ENCODE results near the gene GCKR. TPM values are rescaled to one million over a fixed set of nuclear protein-coding genes. Genes with fewer than 3 reads are reported as not detected.

Gene GCKR
- total and polyA plus RNA-seq, 2 of the 13 experiments (the other 11 are each of a cell fraction or from before 2014, with no cell fraction given), result 15.2 to 48.3 TPM

- TF ChIP-seq RCOR2 (CRISPR knock-in tag; IDR thresholded peaks at IDR 0.05) (no peak), ZNF234 (CRISPR knock-in tag; conservative IDR thresholded peaks at IDR 0.05) (no peak), ZNF607 (CRISPR knock-in tag; IDR thresholded peaks at IDR 0.05; ENCODE audit: borderline replicate concordance) (no peak), ETV6 (CRISPR knock-in tag; conservative IDR thresholded peaks at IDR 0.05) (no peak), SKIL (CRISPR knock-in tag; IDR thresholded peaks at IDR 0.05; ENCODE audit: borderline replicate concordance) (peak; percentile 37), ZNF274 (CRISPR knock-in tag; IDR thresholded peaks at IDR 0.05) (no peak), CBX2 (IDR thresholded peaks at IDR 0.05; ENCODE audit: low read depth, low read length) (no peak), CBX2 (CRISPR knock-in tag; IDR thresholded peaks at IDR 0.05; ENCODE audit: low read depth) (no peak), FOSL2 (CRISPR knock-in tag; IDR thresholded peaks at IDR 0.05) (0 out of 2 replicates have a peak, but pooled peaks have one; percentile 27), HIC2 (CRISPR knock-in tag; IDR thresholded peaks at IDR 0.05; ENCODE audit: low read depth) (0 out of 2 replicates have a peak, but pooled peaks have one; percentile 26), ZNF503 (CRISPR knock-in tag; IDR thresholded peaks at IDR 0.05) (no peak), GPBP1L1 (CRISPR knock-in tag; IDR thresholded peaks at IDR 0.05) (no peak), ZNF121 (CRISPR knock-in tag; IDR thresholded peaks at IDR 0.05) (no peak), GZF1 (CRISPR knock-in tag; IDR thresholded peaks at IDR 0.05) (0 out of 2 replicates have a peak, but pooled peaks have one; percentile 52), ZNF749 (CRISPR knock-in tag; IDR thresholded peaks at IDR 0.05; ENCODE audit: borderline replicate concordance) (no peak), ZNF232 (CRISPR knock-in tag; IDR thresholded peaks at IDR 0.05; ENCODE audit: borderline replicate concordance) (no peak), HNRNPH1 (optimal IDR thresholded peaks at IDR 0.05; ENCODE audit: low read depth, low read length) (no peak), IRF2 (CRISPR knock-in tag; IDR thresholded peaks at IDR 0.05) (no peak), AGO2 (optimal IDR thresholded peaks at IDR 0.05; ENCODE audit: low read depth, low read length) (no peak), TBX2 (CRISPR knock-in tag; IDR thresholded peaks at IDR 0.05; ENCODE audit: borderline replicate concordance) (peak; percentile 69), GATAD2A (CRISPR knock-in tag; IDR thresholded peaks at IDR 0.05) (peak; percentile 26; the same call in 1 of the 2 replicates), ZNF136 (CRISPR knock-in tag; IDR thresholded peaks at IDR 0.05; ENCODE audit: low read depth) (no peak), RELA (CRISPR knock-in tag; IDR thresholded peaks at IDR 0.05) (no peak), RBM22 (optimal IDR thresholded peaks at IDR 0.05; ENCODE audit: low read length) (no peak), ZNF160 (CRISPR knock-in tag; IDR thresholded peaks at IDR 0.05) (peak; percentile 66; the same call in 1 of the 2 replicates)
Observed at GRCh38 chr2:27518113-27518781, 21.6 kb downstream of the GCKR start (continued).

All from HepG2 (cell line).